SK-N-SH (cell line): ENCODE results near the gene ATP8A2. TPM values are rescaled to one million over a fixed set of nuclear protein-coding genes. Genes with fewer than 3 reads are reported as not detected.

Source experiments
- CTCF ChIA-PET: fragments of 300-600, 350-600 bp; formaldehyde crosslinking; extraction: SDS; loops from one replicate; lab custom pipeline; 2021; lab: Yijun Ruan, JAX
- POLR2A ChIA-PET: fragments of 350-600 bp; sonication (Branson Sonifier 250); formaldehyde crosslinking; extraction: SDS; loops from one replicate; lab custom pipeline; 2020; ENCODE audit warnings: antibody characterized with exemption, inconsistent platforms; lab: Yijun Ruan, JAX
- DNase-seq: peaks from one replicate; pipeline ENCODE4 v3.0.0; 2012
- H2AFZ ChIP-seq: fragments of 200-600 bp; sonication (generic); 2 replicates; pipeline ENCODE4 v1.8.1; 2016; ENCODE audit warnings: antibody characterized with exemption, mild to moderate bottlenecking, low read depth
- H3F3A ChIP-seq: fragments of 200-600 bp; sonication (generic); replicated peaks from 2 replicates; pipeline ENCODE3; 2016; ENCODE audit warnings: antibody characterized with exemption, mild to moderate bottlenecking; ENCODE audit not compliant: insufficient read depth
- H3K27ac ChIP-seq, 2 experiments: fragments of 200-500 bp in 1 of 2; fragments of 200-600 bp in 1 of 2; sonication (Bioruptor generic) in 1 of 2; sonication (generic), shearing (Covaris generic) in 1 of 2; 2 replicates each; pipeline versions ENCODE4 v1.5.1 to v1.6.1; 2014 to 2016; ENCODE audit warnings: low read depth in 2 of 2, inconsistent platforms in 1 of 2, low read length in 1 of 2, mild to moderate bottlenecking in 1 of 2, mixed read lengths in 1 of 2
- H3K27me3 ChIP-seq: fragments of 200-600 bp; sonication (generic), shearing (Covaris generic); 2 replicates; pipeline ENCODE4 v1.6.1; 2016; ENCODE audit warnings: mixed run types; ENCODE audit not compliant: insufficient read depth
- H3K36me3 ChIP-seq, 2 experiments: fragments of 200-500 bp in 1 of 2; fragments of 200-600 bp in 1 of 2; sonication (Bioruptor generic) in 1 of 2; sonication (generic) in 1 of 2; replicated peaks in 1 of 2; 2 replicates each; pipeline versions ENCODE3 to v1.5.1; 2014 to 2016; ENCODE audit warnings: low read length in 1 of 2, mild to moderate bottlenecking in 1 of 2; ENCODE audit not compliant: insufficient read depth in 2 of 2, control insufficient read depth in 1 of 2
- H3K4me1 ChIP-seq, 2 experiments: fragments of 200-500 bp in 1 of 2; fragments of 200-600 bp in 1 of 2; sonication (Bioruptor generic) in 1 of 2; sonication (generic), shearing (Covaris generic) in 1 of 2; 2 replicates each; pipeline versions ENCODE4 v1.5.1 to v1.6.1; 2014 to 2016; ENCODE audit warnings: low read depth in 1 of 2, low read length in 1 of 2, mixed run types in 1 of 2; ENCODE audit not compliant: insufficient read depth in 2 of 2, control insufficient read depth in 1 of 2
- H3K4me2 ChIP-seq: fragments of 200-600 bp; sonication (generic), shearing (Covaris generic); 2 replicates; pipeline ENCODE4 v1.6.1; 2017; ENCODE audit warnings: mixed run types
- H3K4me3 ChIP-seq, 2 experiments: fragments of 200-500 bp in 1 of 2; fragments of 200-600 bp in 1 of 2; sonication (Bioruptor generic) in 1 of 2; sonication (generic), shearing (Covaris generic) in 1 of 2; 2 replicates each; pipeline versions ENCODE4 v1.5.1 to v1.8.1; 2014 to 2016; ENCODE audit warnings: low read depth in 2 of 2, inconsistent platforms in 1 of 2, low read length in 1 of 2, mild to moderate bottlenecking in 1 of 2, mixed read lengths in 1 of 2, moderate library complexity in 1 of 2
- H3K79me2 ChIP-seq: fragments of 200-600 bp; sonication (generic); 2 replicates; pipeline ENCODE4 v1.8.1; 2017; ENCODE audit warnings: mild to moderate bottlenecking; ENCODE audit not compliant: insufficient read depth
- H3K9ac ChIP-seq: fragments of 200-600 bp; sonication (generic); 2 replicates; pipeline ENCODE4 v1.6.1; 2017; ENCODE audit warnings: mixed run types
- H3K9me2 ChIP-seq: fragments of 200-600 bp; sonication (generic); 2 replicates; pipeline ENCODE4 v1.6.1; 2017; ENCODE audit warnings: mixed run types
- H3K9me3 ChIP-seq: fragments of 200-600 bp; sonication (generic); 2 replicates; pipeline ENCODE4 v1.6.1; 2017; ENCODE audit warnings: mixed run types, mild to moderate bottlenecking, moderate library complexity
- H4K20me1 ChIP-seq: fragments of 200-600 bp; sonication (generic); 2 replicates; pipeline ENCODE4 v1.6.1; 2017; ENCODE audit warnings: mild to moderate bottlenecking, mixed run types; ENCODE audit not compliant: insufficient read depth
- CHD2 ChIP-seq: fragments of 150-350 bp; IDR thresholded peaks from 2 replicates; pipeline ENCODE4 v1.6.1; 2018; ENCODE audit warnings: low read length; ENCODE audit not compliant: partially characterized antibody
- FOSL2 ChIP-seq: IDR thresholded peaks from 2 replicates; pipeline ENCODE4 v1.4.0; 2012; ENCODE audit warnings: low read depth, mild to moderate bottlenecking, moderate library complexity, borderline replicate concordance
- GABPA ChIP-seq: IDR thresholded peaks from 2 replicates; pipeline ENCODE4 v1.4.0; 2012; ENCODE audit warnings: low read depth, mild to moderate bottlenecking
- NFIC ChIP-seq: IDR thresholded peaks from 2 replicates; pipeline ENCODE4 v1.4.0; 2012; ENCODE audit warnings: borderline replicate concordance
- POLR2AphosphoS5 ChIP-seq: IDR thresholded peaks from 2 replicates; pipeline ENCODE4 v1.6.1; 2012; ENCODE audit warnings: low read depth, low read length
- RAD21 ChIP-seq: IDR thresholded peaks from 2 replicates; pipeline ENCODE4 v1.6.1; 2012; ENCODE audit warnings: mild to moderate bottlenecking, low read length
- TAF1 ChIP-seq: IDR thresholded peaks from 2 replicates; pipeline ENCODE4 v1.6.1; 2012; ENCODE audit warnings: low read depth, mild to moderate bottlenecking, low read length, moderate library complexity, borderline replicate concordance
- USF1 ChIP-seq: IDR thresholded peaks from 2 replicates; pipeline ENCODE4 v1.4.0; 2012; ENCODE audit warnings: low read depth, borderline replicate concordance
- USF2 ChIP-seq: fragments of 150-350 bp; IDR thresholded peaks from 2 replicates; pipeline ENCODE4 v1.6.1; 2017; ENCODE audit warnings: antibody characterized with exemption, low read length, low read depth, borderline replicate concordance
- YY1 ChIP-seq: IDR thresholded peaks from 2 replicates; pipeline ENCODE4 v1.4.0; 2012; ENCODE audit warnings: low read depth, mild to moderate bottlenecking
- ZBTB33 ChIP-seq: IDR thresholded peaks from 2 replicates; pipeline ENCODE4 v1.4.0; 2012; ENCODE audit warnings: low read depth, borderline replicate concordance
- WGBS: methylation state at CpG from one replicate; pipeline ENCODE4 v1.1.6; 2017; ENCODE audit warnings: low lambda C conversion rate; 5-methylcytosine and 5-hydroxymethylcytosine counted together
- polyA plus RNA-seq, 3 experiments: library from polyadenylated mRNA; depleted of rRNA; stranded (reverse); fragments of >200 nt; gene quantifications; 2 replicates each; pipeline ENCODE4 v1.2.3, GENCODE V29; 2012

Gene ATP8A2
- polyA plus RNA-seq, 1 of the 3 experiments (the other 2 are of a cell fraction) = 0.02 TPM

- no peak overlapping the region for H3K27ac ChIP-seq
- H3K9me3 ChIP-seq = no peaks in the 10 kb centered on the region
- H3K79me2 ChIP-seq = no peaks in the 10 kb centered on the region
- no peak overlapping the region for H2AFZ ChIP-seq
- no peaks in the 10 kb centered on the region for H3K27me3 ChIP-seq
- 36% methylated on average over 12 of the region's 12 CpGs for WGBS
- no peak overlapping the region for H3K4me3 ChIP-seq
- CTCF ChIA-PET = no interaction called here
- H4K20me1 ChIP-seq = no peaks in the 10 kb centered on the region
- no peak overlapping the region for H3K4me2 ChIP-seq
- no peaks in the 10 kb centered on the region for H3K4me1 ChIP-seq
- TF ChIP-seq YY1 (no peak), POLR2AphosphoS5 (no peak), USF1 (no peak), ZBTB33 (no peak), NFIC (no peak), GABPA (no peak), USF2 (no peak), TAF1 (no peak)
- TF ChIP-seq, all 33 proteins: peak for 0
- no peak for DNase-seq
- Histone ChIP-seq H3K36me3 (no peaks in the 10 kb centered on the region), H3K9me2 (no peaks in the 10 kb centered on the region), H3K9ac (no peak overlapping the region), H3F3A (no peaks in the 10 kb centered on the region)
- POLR2A ChIA-PET = no interaction called here
Measured at GRCh38 chr13:25588336-25589060, 216.7 kb downstream of the ATP8A2 start.

- CTCF ChIA-PET = no interaction called here
- WGBS = 15% methylated on average over 2 of the region's 2 CpGs
Measured at GRCh38 chr13:25598421-25598820, 226.6 kb downstream of the ATP8A2 start.

More at GRCh38 chr13:25598421-25598820, 226.6 kb downstream of the ATP8A2 start:
- no peak overlapping the region for H3K4me3 ChIP-seq
- H3K4me2 ChIP-seq = no peak overlapping the region
- no peaks in the 10 kb centered on the region for H3K9me3 ChIP-seq
- POLR2A ChIA-PET = no interaction called here
- H3K27me3 ChIP-seq = no peaks in the 10 kb centered on the region
- no peak overlapping the region for H3K9ac ChIP-seq
- H3K9me2 ChIP-seq = no peaks in the 10 kb centered on the region
- no peak for DNase-seq
- no peaks in the 10 kb centered on the region for H3K79me2 ChIP-seq
- H3K4me1 ChIP-seq = no peaks in the 10 kb centered on the region; a peak in 2 of 4 replicates
- H2AFZ ChIP-seq = no peak overlapping the region
- TF ChIP-seq RAD21 = no peak
- no peak for TF ChIP-seq CHD2
- no peak for TF ChIP-seq FOSL2
- no peak for TF ChIP-seq GABPA
- H3K27ac ChIP-seq = no peak overlapping the region
- H3F3A ChIP-seq = no peaks in the 10 kb centered on the region
- no peaks in the 10 kb centered on the region for H3K36me3 ChIP-seq
- no peaks in the 10 kb centered on the region for H4K20me1 ChIP-seq
